Hypothalamus (tissue), 51 donors: Measurements from ENCODE around the gene TFRC.
"Not testable (repeated sequence)": the region's sequence is repeated elsewhere in the genome, so short reads cannot be mapped to it uniquely, and the experiment has no call there.

Source experiments
- DNase-seq, 51 donors: peaks; one replicate each; lab custom pipeline; 2025; lab: John Stamatoyannopoulos, UW

Gene TFRC

DNA sequence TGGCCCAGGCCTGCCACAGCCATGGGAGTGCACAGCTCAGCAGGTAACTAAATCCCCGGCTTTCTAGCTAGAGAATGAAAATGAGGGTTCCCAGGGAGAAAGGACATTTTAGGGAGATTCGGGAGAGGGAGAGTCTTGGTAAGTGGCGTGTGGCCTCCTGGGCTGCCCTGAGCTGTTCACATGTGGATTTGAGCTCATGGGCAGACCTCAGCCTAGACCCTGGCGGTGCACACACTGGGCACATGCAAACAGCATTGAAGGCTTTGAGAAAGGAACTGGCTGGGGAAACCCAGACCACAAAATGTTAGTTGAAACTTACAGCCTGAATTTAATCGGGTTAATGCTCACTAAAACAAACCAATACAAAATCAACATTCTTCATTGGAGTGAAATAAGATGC lies 72.4 kb downstream of the TFRC start:
- DNase-seq: no peak

DNA sequence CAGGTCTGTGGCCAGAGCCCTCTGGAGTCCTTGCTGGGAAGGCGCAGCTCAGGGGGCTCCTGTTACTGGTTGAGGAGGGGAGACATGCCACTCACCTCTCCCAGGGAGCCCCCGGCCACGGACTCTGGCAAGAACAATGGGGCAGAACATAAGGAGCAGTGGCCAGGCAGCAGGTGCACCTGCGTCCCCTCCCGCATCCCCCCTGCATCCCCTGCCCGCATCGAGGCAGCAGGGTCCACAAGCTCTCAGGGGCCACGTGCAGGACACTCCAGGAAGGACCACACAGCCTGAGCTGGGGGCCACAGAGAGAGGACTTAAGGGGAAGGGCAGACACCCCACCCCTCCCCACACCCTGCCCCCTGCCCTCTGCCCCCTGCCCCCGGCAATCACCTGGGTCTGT lies 73.0 kb downstream of the TFRC start:
- DNase-seq: no peak

DNA sequence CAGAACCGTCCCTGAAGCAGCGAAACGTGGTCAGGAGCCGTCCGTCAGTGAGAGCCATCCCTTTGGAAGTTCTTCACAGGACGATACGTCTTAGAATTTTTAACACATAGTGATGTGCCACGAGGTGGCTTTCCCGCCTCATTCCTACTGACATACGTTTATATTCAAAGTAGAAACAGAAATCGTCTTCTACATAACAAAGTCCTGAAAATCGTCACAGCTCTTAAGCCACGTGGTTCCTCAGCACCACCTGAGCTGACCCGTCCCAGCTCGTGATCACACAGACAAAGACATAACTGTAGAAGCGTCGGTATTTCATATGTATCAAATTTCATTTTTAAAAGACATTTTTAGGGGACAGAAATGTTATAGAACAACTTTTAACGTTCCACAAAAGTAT lies 73.5 kb downstream of the TFRC start:
- no peak for DNase-seq

DNA sequence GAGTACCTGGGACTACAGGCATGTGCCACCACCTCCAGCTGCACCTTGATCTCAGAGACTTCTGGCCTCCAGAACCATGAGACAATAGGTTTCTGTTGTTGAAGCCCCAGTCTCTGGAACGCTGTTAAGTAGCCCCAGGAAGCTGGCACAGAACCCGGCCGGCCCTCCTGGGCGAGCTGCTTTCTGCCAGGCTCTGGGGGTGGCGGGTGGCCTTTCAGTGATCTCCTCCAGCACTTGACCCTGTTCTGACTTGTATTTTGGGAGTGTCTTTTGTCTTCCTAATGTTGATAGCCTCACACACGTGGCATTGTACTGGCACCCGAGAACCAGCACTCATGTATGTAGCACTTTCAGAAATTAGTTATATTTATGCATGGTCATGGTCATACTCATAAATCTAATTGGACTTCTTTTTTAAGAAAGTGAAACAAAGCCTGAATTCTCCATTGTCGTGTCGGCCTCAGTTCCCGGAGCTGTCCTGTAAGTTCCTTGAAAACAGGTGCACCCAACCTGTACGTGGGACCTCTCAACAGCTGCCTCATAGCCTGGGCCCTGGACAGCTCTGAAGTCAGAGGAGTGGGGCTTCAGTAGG lies 74.0 kb downstream of the TFRC start:
- DNase-seq: no peak

DNA sequence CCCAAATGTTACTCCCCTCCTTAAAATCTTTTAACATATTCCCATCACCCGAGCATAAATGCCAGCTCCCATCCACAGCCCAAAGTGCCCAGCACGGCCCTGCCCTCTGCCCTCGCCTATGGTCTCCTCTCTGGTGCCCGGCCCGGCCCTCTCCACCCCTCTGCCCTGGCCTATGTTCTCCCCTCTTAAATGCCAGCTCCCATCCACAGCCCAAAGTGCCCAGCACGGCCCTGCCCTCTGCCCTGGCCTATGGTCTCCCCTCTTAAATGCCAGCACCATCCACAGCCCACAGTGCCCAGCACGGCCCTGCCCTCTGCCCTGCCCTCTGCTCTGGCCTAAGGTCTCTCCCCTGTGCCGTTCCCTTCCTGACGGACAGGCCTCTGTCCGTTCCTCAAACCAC lies 76.6 kb downstream of the TFRC start:
- DNase-seq: not testable (repeated sequence)

DNA sequence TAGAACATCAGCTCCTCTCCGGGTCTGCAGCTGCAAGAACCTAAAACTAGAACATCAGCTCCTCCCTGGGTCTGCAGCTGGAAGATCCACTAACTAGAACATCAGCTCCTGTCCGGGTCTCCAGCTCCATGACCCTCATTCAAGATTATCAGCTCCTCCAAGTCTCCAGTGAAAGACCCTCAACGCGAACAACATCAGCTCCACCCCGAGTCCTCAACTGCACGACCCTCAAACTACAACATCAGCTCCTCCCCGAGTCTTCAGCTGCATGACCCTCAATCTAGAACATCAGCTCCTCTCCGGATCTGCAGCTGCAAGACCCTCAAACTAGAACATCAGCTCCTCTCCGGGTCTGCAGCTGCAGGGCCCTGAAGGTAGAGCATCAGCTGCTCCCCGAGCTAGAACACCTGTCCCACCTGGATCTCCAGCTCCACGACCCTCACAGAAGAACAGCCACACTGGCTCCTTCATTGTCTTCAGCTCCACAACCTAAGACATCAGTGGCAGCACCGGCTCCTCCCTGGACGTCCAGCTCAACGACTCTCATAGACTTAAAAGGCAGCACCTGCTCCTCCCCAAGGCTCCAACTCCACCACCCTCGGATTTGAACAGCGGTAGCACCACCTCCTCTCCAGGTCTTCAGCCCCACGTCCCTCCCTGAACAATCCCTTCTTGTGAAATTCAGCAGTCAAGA lies 77.4 kb downstream of the TFRC start:
- not testable (repeated sequence) for DNase-seq

DNA sequence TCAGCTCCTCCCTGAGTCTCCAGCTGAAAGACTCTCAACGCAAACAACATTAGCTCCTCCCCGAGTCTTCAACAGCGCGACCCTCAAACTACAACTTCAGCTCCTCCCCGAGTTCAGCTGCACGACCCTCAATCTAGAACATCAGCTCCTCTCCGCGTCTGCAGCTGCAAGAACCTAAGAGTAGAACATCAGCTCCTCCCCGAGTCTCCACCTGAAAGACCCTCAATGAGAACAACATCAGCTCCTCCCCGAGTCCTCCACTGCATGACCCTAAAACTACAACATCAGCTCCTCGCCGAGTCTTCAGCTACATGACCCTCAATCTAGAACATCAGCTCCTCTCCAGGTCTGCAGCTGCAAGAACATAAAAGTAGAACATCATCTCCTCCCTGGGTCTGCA lies 78.3 kb downstream of the TFRC start:
- no peak for DNase-seq

DNA sequence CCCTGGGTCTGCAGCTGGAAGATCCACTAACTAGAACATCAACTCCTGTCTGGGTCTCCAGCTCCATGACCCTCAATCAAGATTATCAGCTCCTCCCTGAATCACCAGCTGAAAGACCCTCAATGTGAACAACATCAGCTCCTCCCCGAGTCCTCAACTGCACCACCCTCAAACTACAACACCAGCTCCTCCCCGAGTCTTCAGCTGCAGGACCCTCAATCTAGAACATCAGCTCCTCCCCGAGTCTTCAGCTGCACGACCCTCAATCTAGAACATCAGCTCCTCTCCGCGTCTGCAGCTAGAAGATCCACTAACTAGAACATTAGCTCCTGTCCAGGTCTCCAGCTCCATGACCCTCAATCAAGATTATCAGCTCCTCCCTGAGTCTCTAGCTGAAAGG lies 79.2 kb downstream of the TFRC start:
- DNase-seq: not testable (repeated sequence)

DNA sequence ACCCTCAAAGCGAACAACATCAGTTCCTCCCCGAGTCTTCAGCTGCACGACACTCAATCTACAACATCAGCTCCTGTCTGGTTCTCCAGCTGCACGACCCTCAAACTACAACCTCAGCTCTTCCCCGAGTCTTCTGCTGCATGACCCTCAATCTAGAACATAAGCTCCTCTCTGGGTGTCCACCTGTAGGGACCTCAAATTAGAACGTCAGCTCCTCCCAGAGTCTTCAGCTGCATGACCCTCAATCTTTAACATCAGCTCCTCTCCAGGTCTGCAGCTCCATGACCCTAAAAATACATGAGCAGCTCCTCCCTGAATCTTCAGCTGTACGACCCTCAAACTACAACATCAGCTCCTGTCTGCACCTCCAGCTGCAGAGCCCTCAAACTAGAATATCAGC lies 80.7 kb downstream of the TFRC start:
- DNase-seq: not testable (repeated sequence)

DNA sequence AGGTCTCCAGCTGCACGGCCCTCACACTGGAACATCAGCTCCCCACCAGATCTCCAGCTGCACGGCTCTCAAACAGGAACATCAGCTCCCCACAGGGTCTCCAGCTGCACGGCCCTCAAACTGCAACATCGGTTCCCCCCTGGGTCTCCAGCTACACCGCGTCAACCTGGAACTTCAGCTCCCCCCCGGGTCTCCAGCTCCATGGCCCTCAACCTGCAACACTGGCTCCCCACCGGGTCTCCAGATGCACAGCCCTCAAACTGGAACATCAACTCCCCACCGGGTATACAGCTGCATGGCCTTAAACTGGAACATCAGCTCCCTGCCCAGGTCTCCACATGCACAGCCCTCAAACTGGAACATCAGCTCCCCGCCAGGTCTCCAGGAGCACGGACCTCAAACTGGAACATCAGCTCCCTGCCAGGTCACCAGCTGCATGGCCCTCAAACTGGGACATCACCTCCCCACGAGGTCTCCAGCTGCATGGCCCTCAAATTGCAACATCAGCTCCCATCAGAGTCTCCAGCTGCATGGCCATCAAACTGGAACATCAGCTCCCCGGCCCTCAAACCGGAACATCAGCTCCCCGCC lies 81.4 kb downstream of the TFRC start:
- DNase-seq: not testable (repeated sequence)

DNA sequence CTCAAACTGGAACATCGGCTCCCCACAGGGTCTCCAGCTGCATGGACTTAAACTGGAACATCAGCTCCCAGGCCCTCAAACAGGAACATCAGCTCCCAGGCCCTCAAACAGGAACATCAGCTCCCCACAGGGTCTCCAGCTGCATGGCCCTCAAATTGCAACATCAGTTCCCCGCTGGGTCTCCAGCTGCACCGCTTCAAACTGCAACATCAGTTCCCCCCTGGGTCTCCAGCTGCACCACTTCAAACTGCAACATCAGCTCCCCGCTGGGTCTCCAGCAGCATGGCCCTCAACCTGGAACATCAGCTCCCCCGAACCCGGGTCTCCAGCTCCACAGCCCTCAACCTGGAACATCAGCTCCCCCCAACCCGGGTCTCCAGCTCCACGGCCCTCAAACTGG lies 82.0 kb downstream of the TFRC start:
- DNase-seq: no peak
